ENCODE measurements around the gene METTL2A.
"Not testable (repeated sequence)": the region's sequence is repeated elsewhere in the genome, so short reads cannot be mapped to it uniquely, and the experiment has no call there.

The METTL2A gene, protein sequence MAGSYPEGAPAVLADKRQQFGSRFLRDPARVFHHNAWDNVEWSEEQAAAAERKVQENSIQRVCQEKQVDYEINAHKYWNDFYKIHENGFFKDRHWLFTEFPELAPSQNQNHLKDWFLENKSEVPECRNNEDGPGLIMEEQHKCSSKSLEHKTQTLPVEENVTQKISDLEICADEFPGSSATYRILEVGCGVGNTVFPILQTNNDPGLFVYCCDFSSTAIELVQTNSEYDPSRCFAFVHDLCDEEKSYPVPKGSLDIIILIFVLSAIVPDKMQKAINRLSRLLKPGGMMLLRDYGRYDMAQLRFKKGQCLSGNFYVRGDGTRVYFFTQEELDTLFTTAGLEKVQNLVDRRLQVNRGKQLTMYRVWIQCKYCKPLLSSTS

GRCh38 chr17:62423647-62424461, at the start of gene METTL2A:
Gene METTL2A, plus strand, starts transcription at chr17:62423897. Its CDS starts 6 bp downstream, at chr17:62423903.
- peak; percentile 34 for DNase-seq

DNA sequence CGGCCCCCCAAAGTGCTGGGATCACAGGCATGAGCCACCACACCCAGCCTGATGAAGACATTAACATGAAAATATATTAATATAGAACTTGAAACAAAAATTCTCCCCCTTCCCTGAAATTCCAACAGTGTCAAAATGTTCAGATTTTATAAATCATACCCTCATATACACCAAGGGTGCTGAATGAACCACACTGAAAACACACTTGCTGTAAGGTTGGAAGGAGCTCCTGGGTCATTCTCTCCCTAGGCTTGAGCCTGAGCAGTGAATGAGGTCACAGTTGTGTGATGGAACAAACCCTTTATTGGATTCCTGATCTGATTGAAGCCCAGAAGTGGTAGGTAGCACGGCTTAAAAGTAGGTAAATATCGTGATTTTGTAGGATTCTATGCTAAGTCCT, 43.4 kb upstream of the METTL2A start, which contains the start of gene EFCAB3:
TSS of gene EFCAB3 (plus strand) at position 301 of the 400 bp plus-strand sequence. CDS start 2,427 bp downstream, outside the sequence.
- DNase-seq, result no peak

DNA sequence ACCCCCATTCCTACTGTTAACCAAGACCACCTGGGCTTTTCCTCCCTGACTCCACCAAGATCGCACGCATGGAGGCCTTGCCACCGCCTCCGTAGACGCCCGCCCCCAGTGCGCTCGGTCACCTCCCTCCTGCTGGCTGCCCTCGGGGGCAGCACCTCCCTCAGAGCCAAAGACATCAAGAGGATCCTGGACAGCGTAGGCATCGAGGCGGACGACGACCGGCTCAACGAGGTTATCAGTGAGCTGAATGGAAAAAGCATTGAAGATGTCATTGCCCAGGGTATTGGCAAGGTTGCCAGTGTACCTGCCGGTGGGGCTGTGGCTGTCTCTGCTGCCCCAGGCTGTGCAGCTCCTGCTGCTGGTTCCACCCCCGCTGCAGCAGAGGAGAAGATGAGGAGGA, 42.1 kb upstream of the METTL2A start:
- DNase-seq, result no peak

DNA sequence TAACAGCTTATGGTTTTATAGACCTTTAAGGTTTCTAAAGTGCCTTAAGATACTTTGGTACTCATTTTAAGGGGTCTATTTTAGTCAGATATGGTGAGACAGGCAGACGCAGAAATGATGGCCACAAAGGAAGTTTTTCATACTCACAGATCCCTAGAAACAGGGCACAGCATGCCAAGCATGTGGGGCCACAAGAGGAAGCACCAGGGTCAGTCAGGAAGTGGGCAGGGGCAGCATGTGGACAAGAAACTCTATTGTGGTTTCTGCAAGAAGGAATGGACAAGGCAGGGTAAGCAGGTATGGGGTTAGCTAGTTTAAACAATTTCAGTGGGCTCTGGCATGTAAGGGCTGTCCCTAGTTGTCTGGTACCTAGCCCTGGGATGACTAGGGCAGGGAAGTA, 34.8 kb upstream of the METTL2A start:
- no peak for DNase-seq

DNA sequence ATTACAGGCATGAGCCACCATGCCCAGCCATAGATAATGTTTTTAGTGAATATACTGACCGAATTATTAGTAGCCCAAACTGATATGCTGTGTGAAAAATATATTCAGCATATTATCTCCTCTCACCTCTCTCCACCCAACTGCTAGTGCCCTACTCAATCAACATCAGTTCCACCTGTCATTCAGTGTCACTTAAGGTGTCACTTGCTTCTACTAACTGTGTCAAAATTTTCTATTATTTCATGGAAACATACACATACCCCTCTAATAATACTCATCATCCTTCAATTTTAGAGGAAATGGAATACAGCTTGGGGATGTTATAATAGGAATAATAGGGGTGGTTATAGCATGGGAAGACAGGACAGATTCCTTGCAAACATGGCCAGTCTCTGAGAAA, 30.8 kb upstream of the METTL2A start:
- DNase-seq, result no peak

DNA sequence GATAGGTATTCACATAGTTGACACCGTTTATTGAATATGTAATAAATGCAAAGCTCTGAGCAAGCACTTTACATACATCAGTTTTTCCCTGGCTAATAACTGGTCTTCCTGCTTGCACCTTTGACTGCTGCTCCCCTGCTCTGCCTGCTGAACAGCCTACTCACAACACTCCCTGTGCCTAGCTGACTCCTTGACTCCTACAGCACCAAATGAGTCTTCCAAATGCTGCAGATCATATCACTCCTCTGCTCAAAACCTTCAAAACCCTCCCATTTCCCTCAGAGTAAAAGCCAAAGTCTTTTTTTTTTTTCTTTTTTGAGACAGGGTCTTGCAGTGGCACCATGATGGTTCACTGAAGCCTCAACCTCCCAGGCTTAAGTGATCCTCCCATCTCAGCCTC, 24.8 kb upstream of the METTL2A start:
- DNase-seq, result no peak

- DNase-seq, result no peak
Observed at GRCh38 chr17:62405451-62405850, 18.2 kb upstream of the METTL2A start.

- not testable (repeated sequence) for DNase-seq
Observed at GRCh38 chr17:62413090-62413489, 10.6 kb upstream of the METTL2A start.

DNA sequence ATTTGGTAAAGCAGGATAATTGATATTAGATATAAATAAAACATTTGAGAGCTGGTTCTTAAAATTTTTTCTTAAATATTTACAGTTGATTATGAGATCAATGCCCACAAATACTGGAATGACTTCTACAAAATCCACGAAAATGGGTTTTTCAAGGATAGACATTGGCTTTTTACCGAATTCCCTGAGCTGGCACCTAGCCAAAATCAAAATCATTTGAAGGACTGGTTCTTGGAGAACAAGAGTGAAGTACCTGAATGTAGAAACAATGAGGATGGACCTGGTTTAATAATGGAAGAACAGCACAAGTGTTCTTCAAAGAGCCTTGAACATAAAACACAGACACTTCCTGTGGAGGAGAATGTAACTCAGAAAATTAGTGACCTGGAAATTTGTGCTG, 2.5 kb downstream of the METTL2A start:
- not testable (repeated sequence) for DNase-seq

GRCh38 chr17:62435251-62435650, 11.6 kb downstream of the METTL2A start:
- DNase-seq, result not testable (repeated sequence)

DNA sequence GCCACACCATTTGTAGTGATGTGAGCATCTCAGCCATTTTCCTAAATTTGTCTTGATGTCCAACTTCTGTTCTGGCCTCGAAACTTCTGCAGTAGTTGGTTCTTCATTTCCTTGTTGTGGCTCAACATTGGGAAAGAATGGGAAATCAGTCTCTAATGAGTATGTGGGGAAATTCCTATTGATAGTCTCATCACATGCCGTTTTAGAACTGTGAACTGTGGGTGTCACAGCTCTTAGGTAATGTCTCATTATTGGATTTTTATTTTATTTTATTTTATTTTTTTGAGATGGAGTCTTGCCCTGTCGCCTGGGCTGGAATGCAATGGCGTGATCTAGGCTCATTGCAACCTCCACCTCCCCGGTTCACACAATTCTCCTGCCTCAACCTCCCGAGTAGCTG, 17.5 kb downstream of the METTL2A start:
- DNase-seq, result not testable (repeated sequence)

GRCh38 chr17:62444063-62444462, 20.4 kb downstream of the METTL2A start:
- DNase-seq, result no peak

DNA sequence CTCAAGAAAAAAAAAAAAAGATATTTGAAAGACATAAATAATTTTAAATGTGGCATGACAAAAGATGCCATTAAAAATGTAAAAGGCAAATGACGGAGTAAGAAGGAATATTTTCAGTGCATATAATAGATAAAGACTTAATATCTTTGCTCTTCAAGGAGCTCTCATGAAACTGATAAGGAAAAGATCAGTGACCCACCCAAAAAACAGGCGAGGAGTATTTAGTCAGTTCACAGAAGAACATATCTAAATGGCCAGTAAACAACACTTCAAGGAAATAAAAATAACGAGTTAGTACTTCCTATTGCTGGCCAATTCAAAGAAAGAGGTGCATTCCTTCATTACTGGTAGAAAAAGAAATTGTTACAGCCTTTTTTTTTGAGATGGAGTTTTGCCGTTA, 22.1 kb downstream of the METTL2A start:
- not testable (repeated sequence) for DNase-seq

DNA sequence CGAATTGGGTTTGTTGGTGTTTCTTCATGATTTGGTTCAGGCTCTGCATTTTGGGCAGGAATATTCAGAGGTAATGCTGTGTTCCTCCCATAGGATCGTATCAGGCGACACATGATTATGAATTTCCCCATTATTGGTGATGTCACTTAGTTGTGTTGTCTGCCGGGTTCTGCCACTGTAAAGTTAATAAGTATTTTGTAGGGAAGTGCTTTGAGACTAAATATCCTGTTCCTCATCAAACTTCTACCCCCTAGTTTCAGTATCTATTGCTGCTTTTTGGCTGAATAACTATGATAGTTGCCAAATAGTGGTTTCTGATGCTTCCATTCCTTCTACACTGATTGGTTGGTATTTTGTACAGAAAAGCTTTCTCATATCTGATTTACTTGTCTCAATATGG, 28.5 kb downstream of the METTL2A start:
- DNase-seq, result not testable (repeated sequence)

GRCh38 chr17:62453041-62453440, 29.3 kb downstream of the METTL2A start:
- not testable (repeated sequence) for DNase-seq

DNA sequence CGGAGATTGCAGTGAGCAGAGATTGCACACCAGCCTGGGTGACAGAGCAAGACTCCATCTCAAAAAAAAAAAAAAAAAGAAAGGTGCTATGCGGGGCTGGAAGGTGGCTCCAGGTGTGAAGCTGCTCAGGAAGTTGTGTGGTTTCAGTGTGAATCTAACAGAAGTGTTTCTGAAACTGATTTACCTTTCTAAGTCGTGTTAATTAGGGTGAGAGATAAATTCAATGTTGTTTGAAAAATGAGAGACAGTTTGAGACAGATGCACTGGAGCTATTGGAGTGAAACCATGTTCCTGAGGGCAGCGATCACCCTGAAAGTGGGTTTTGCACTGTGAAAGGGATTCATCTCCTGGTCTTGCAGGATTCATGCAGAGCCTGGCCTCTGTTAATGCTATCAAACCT, 30.0 kb downstream of the METTL2A start:
- not testable (repeated sequence) for DNase-seq

- DNase-seq, result not testable (repeated sequence)
Observed at GRCh38 chr17:62454111-62454510, 30.4 kb downstream of the METTL2A start.

- no peak for DNase-seq
Observed at GRCh38 chr17:62456016-62456415, 32.3 kb downstream of the METTL2A start.

GRCh38 chr17:62458483-62458882, 34.8 kb downstream of the METTL2A start:
- not testable (repeated sequence) for DNase-seq

- not testable (repeated sequence) for DNase-seq
Observed at GRCh38 chr17:62464422-62464821, 40.7 kb downstream of the METTL2A start.

DNA sequence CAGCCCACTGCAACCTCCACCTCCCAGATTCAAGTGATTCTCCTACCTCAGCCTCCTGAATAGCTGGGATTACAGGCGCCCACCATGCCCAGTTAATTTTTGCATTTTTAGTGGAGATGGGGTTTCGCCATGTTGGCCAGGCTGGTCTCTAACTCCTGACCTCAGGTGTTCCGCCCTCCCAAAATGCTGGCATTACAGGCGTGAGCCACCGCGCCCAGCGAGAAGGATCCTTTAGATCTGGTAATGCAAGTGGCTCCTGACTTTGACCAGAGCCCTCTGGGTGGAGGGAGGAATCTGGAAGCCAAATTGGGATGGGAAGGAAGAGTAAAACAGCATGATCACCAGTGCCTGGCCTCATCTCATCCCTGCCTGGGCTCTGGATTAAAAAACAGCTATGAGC, 41.6 kb downstream of the METTL2A start:
- DNase-seq, result not testable (repeated sequence)

DNA sequence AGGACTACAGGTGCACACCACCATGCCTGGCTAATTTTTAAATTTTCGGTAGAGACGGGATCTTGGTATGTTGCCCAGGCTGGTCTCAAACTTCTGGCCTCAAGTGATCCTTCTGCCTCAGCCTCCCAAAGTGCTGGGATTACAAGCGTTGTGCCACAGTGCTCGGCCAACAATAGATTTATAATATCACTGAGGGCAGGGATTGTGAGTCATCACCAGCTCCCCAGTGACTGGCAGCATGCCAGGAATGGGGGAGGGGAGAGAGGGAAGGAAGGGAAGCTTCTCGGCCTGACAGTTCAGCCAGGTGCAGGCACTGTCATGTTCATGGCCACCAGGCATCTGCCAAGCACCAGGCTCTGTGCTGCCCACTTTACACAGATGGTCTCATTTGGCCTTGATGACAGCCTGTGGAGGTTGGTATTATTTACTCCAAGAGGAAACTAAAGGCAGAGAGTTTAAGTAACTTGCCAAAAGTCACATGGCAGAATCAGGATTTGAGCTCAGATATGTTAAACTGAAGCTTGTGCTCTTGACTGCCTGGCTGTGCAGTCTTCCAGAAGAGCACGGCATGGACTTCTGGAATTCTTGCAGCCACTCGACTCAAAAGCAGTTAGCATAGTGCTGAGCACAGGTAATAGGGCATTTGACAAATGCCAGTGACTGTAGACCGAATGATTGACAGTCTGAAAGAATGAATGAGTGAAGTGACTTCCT, 47.1 kb downstream of the METTL2A start:
- DNase-seq, result not testable (repeated sequence)

- not testable (repeated sequence) for DNase-seq
Observed at GRCh38 chr17:62471380-62471880, 47.7 kb downstream of the METTL2A start.

Data from NCI-H1417 treated with DMSO at 0.1 percent for 48 hours (cell line).